MM.1S (cell line): Measurements from ENCODE around the gene SCPEP1.

ENCODE experiments used
- EZH2 ChIP-seq: fragments of 300-600 bp; sonication (generic); optimal IDR thresholded peaks from 2 replicates; pipeline ENCODE3; 2017; ENCODE audit warnings: low read depth, mild to moderate bottlenecking, antibody characterized with exemption, low read length, mixed read lengths
- EZH2phosphoT487 ChIP-seq: fragments of 300-600 bp; sonication (generic); IDR thresholded peaks from 2 replicates; pipeline ENCODE4 v1.6.1; 2018; ENCODE audit warnings: antibody characterized with exemption, low read length
- TF ChIP-seq, protein P1 (sequence below): fragments of 300-600 bp; sonication (generic); IDR thresholded peaks from 2 replicates; pipeline ENCODE4 v1.5.1; 2016; ENCODE audit warnings: antibody characterized with exemption, low read length, mixed read lengths

DNA sequence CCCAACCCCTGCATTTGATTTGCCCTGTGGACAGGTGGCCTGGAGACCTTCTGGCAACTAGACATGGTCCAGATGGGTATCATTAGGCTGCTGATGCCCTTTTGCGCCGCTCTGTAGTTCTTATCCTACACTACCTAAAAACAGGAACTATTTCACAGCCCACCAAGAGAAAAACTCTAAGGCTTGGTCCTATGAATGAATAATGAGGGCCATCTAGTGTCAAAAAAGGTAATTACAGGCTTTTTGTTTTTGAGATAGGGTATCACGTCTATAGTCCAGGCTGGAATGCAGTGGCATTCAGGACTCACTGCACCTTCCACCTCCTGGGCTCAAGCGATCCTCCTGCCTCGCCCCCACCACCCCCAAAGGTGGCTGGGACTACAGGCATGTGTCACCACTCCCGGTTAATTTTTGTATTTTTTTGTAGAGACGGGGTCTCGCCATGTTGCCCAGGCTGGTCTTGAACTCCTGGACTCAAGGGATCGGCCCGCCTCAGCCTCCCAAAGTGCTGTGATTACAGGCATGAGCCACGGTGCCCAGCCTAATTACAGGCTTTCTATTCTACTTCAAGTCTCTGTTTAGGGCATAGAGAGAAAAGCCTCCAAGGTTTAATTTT is 38.0 kb upstream of the SCPEP1 start:
- TF ChIP-seq, protein P1, sequence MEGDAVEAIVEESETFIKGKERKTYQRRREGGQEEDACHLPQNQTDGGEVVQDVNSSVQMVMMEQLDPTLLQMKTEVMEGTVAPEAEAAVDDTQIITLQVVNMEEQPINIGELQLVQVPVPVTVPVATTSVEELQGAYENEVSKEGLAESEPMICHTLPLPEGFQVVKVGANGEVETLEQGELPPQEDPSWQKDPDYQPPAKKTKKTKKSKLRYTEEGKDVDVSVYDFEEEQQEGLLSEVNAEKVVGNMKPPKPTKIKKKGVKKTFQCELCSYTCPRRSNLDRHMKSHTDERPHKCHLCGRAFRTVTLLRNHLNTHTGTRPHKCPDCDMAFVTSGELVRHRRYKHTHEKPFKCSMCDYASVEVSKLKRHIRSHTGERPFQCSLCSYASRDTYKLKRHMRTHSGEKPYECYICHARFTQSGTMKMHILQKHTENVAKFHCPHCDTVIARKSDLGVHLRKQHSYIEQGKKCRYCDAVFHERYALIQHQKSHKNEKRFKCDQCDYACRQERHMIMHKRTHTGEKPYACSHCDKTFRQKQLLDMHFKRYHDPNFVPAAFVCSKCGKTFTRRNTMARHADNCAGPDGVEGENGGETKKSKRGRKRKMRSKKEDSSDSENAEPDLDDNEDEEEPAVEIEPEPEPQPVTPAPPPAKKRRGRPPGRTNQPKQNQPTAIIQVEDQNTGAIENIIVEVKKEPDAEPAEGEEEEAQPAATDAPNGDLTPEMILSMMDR: peak; percentile 77
- TF ChIP-seq EZH2phosphoT487: no peak
- no peak for TF ChIP-seq EZH2
